Subcutaneous adipose tissue (tissue), 4 donors: ENCODE results near the gene LRMDA. TPM values are rescaled to one million over a fixed set of nuclear protein-coding genes. Genes with fewer than 3 reads are reported as not detected.

Experiments
- total RNA-seq, 4 donors: library from RNA; depleted of rRNA; stranded (reverse); fragments of >200 nt; gene quantifications; one replicate each; pipeline ENCODE4 v1.1.0, GENCODE V29; 2016
- TF ChIP-seq, protein P1 (sequence below): fragments of 450-650 bp; IDR thresholded peaks from one replicate; pipeline ENCODE4 v1.5.1; 2016; ENCODE audit warnings: low read depth, mild to moderate bottlenecking, control low read depth, antibody characterized with exemption, moderate library complexity

LRMDA gene
- total RNA-seq, 4 donors from 2014 or later, result 17.4 to 92.1 (median 22.8) TPM

DNA sequence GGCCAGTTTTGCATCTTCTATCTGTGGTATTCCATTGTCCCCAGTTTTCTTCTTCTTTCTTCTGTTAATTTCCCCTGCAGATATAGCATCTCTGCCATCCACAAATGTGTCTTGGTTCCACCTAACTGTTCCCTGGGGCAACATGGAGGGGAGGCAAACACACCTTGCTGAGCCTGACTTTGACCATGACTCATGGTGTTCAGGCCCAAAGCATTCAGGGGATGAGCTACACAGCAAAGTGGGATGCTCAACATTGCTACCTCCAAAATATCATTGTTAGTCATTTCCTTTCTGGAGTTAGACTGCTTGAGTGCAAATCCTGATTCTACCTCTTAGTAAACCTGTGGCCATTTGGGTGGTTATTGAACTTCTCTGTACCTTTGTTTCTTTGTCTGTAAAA lies 542.7 kb downstream of the LRMDA start:
- TF ChIP-seq, protein P1, sequence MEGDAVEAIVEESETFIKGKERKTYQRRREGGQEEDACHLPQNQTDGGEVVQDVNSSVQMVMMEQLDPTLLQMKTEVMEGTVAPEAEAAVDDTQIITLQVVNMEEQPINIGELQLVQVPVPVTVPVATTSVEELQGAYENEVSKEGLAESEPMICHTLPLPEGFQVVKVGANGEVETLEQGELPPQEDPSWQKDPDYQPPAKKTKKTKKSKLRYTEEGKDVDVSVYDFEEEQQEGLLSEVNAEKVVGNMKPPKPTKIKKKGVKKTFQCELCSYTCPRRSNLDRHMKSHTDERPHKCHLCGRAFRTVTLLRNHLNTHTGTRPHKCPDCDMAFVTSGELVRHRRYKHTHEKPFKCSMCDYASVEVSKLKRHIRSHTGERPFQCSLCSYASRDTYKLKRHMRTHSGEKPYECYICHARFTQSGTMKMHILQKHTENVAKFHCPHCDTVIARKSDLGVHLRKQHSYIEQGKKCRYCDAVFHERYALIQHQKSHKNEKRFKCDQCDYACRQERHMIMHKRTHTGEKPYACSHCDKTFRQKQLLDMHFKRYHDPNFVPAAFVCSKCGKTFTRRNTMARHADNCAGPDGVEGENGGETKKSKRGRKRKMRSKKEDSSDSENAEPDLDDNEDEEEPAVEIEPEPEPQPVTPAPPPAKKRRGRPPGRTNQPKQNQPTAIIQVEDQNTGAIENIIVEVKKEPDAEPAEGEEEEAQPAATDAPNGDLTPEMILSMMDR, result no peak

DNA sequence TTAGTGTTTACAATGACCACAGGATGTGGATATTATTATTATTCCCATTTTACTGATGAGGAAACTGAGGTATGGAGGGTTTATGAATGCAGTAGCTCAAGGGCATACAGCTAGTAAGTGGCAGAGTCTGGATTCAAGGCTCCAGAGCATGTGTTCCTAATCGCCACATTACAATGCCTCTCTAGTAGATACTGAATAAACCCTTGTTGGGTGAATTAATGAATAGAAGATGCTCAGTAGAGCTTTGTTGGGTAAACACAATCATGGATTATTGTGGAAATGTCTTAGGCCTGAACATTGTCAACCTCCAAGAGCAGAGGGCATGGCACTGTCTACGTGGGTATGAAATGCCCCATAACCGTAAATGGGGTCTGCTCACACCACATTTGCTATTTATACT lies 545.3 kb downstream of the LRMDA start:
- TF ChIP-seq, protein P1, result no peak

DNA sequence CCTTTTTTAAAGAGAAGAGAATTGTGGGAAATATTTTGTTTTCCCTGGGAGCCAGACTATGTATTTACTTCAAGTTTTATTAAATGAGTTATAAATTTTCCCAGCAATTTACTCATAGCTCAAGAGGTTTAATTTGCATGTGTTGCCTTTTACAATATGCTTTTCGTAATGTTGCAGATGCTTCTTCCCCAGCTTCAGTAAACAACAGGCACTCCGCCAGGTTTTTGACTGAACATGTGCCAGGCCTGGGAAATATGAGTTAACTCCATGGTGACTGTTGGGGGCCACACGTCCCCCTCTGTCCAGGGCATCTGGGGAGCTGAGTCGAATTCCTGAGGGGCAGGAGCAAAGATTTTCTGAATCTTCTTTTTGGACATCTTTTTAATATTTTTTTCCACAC lies 545.7 kb downstream of the LRMDA start:
- TF ChIP-seq, protein P1, result no peak

DNA sequence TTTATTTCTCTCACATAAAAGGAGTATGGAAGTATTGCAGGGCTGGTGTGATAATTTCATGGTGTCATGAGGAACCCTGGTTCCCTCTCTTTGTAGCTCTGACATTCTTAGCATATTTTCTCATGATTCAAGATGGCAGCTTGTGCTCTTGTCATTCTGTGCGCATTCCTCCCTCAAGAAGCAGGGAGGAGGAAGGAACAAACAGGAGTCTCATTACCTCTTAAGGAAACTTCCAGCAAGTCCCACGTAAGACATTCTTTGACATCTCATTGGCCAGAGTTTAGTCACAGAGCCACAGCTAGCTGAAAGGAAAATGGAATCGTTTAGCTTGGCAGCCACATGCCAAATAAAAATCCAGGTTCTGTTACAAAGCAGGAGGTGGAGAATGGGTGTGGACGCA lies 546.8 kb downstream of the LRMDA start:
- TF ChIP-seq, protein P1, result no peak

DNA sequence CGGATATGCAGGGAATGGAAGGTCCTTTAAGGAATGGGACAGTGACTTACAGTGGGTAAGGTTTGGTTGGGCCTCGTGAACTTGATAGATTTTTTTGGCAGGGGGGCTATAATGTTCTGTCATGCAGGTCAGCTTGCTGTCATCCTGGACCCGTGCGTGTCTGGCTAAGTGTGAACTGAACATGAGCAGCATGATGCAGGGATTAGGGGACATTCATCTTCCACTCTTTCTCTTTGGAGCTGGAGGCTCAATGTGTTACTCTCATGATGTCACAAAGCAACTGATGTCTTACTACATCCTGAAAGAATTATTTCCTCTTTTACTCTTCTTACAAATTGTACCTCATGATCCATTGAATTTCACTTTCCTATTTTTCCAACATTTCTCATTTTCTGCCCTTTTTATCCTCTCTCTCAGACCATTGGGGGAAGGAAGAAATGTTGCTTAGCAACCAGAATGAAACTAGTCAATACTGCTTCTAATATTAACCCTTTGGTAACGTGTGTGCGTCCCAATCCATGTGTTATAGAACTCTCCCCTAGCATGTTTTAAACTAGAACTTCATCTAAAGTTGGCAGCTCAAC lies 549.1 kb downstream of the LRMDA start:
- TF ChIP-seq, protein P1, result no peak

DNA sequence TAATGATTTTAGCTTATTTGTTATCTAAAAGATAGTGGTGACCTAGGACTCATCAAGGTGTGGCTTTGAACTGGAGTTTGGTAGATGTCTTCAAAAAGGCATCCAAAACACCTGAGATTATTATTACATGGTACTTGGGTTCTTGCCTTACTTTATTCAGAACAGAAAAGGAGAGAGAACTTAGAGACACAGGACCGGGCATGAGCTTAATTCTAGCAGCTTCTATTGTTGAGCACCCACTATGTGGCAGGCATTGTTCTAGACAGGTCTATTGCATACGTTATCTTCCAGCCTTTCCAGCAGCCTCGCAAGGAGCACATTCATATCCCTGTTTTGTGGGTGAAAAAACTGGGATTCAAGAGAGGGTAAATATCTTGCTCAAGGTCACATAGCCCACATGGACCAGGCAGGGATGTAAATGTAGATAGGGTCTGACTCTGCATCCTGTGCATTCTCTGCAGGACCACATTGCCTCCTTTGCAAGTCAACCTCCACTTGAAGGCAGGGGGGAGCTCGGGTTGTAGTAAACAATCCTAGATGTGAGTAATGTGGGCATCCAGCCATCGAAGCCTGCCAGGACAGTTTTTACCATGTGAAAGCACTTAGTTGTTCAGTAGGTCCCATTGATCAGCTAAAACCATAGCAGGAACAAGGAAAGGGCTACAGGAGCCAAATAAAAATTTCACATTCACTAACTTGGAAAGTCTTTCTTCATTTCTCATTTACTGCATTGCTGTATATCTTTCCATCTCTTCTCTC lies 551.4 kb downstream of the LRMDA start:
- TF ChIP-seq, protein P1, result no peak

DNA sequence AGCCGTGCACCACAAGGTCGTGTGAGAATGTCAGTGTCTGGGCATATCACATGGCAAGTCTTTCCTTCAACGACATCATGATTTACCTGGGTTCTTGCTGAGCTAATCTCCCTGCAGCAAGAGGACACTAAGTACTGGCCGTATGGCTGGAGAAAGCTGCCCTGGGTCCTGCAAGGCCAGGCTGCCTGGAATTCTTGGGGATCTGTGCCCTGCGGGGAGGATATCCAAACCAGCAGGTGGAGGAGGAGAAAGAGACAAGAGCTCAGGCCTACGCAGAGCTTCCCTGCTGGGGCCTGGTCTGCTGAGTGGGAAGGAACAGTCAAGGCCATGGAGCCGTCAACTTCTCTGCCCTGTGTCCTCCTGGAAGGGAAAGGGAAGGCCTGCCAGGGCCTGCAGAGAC lies 552.6 kb downstream of the LRMDA start:
- TF ChIP-seq, protein P1, result no peak
